SK-N-SH treated with all-trans-retinoic acid at 6 μM for 48 hours (cell line): ENCODE data around the gene HMCN2.

Experiments
- ARNTL ChIP-seq: fragments of 450-650 bp; formaldehyde crosslinking; IDR thresholded peaks from 2 replicates; pipeline ENCODE4 v1.5.0; 2020; ENCODE audit warnings: low read depth, mild to moderate bottlenecking, moderate library complexity, borderline replicate concordance
- CREB5 ChIP-seq: fragments of 250-450 bp; sonication (Bioruptor Pico); IDR thresholded peaks from 2 replicates; pipeline ENCODE4 v1.5.1; 2020; ENCODE audit warnings: low read depth, mild to moderate bottlenecking, moderate library complexity
- CSRNP3 ChIP-seq: fragments of 250-450 bp; sonication (Bioruptor Pico); IDR thresholded peaks from 2 replicates; pipeline ENCODE4 v1.5.1; 2021; ENCODE audit warnings: mild to moderate bottlenecking, moderate library complexity
- OSR1 ChIP-seq: fragments of 250-450 bp; sonication (Bioruptor Pico); IDR thresholded peaks from 2 replicates; pipeline ENCODE4 v1.8.0; 2022; ENCODE audit warnings: moderate library complexity, mild to moderate bottlenecking, inconsistent platforms
- PATZ1 ChIP-seq: fragments of 250-450 bp; sonication (Bioruptor Pico); IDR thresholded peaks from 2 replicates; pipeline ENCODE4 v1.8.0; 2020; ENCODE audit warnings: mild to moderate bottlenecking, moderate library complexity, borderline replicate concordance
- PPARA ChIP-seq: fragments of 250-450 bp; sonication (Bioruptor Pico); IDR thresholded peaks from 2 replicates; pipeline ENCODE4 v1.5.0; 2020; ENCODE audit warnings: mild to moderate bottlenecking, borderline replicate concordance
- RARB ChIP-seq: fragments of 250-450 bp; sonication (Bioruptor Pico); IDR thresholded peaks from 2 replicates; pipeline ENCODE4 v1.8.0; 2021; ENCODE audit warnings: mild to moderate bottlenecking, moderate library complexity
- SNAI2 ChIP-seq: fragments of 250-450 bp; sonication (Bioruptor Pico); IDR thresholded peaks from 2 replicates; pipeline ENCODE4 v1.5.0; 2020; ENCODE audit warnings: mild to moderate bottlenecking, moderate library complexity
- ZC3H10 ChIP-seq: fragments of 250-450 bp; sonication (Bioruptor Pico); IDR thresholded peaks from 2 replicates; pipeline ENCODE4 v1.5.1; 2021; ENCODE audit warnings: mild to moderate bottlenecking, moderate library complexity
- ZFP3 ChIP-seq: fragments of 250-450 bp; sonication (Bioruptor Pico); IDR thresholded peaks from 2 replicates; pipeline ENCODE4 v1.5.0; 2020; ENCODE audit warnings: mild to moderate bottlenecking, moderate library complexity
- ZFP30 ChIP-seq: fragments of 450-650 bp; formaldehyde crosslinking; IDR thresholded peaks from 2 replicates; pipeline ENCODE4 v1.5.0; 2022; ENCODE audit warnings: mild to moderate bottlenecking, moderate library complexity

GRCh38 chr9:130382096-130382495, 116.5 kb downstream of the HMCN2 start:
- TF ChIP-seq ARNTL (CRISPR knock-in tag) (no peak), PPARA (no peak), RARB (CRISPR knock-in tag) (no peak), PATZ1 (CRISPR knock-in tag) (no peak), ZFP30 (CRISPR knock-in tag) (no peak), ZFP3 (CRISPR knock-in tag) (no peak), ZC3H10 (CRISPR knock-in tag) (no peak), CREB5 (no peak), SNAI2 (CRISPR knock-in tag) (no peak), CSRNP3 (no peak), OSR1 (no peak)
